Choroid plexus epithelial cell (primary cell): ENCODE measurements around the gene TCEANC2.

Experiments
- DNase-seq: peaks from one replicate; pipeline ENCODE4 v3.0.0-alpha.2; 2010; ENCODE audit warnings: low read depth
- H3K4me3 ChIP-seq: 2 replicates; pipeline ENCODE4 v1.5.1; 2011; ENCODE audit warnings: low read depth, mild to moderate bottlenecking, control low read depth, low read length, moderate library complexity
- TF ChIP-seq, protein P1 (sequence below): conservative IDR thresholded peaks from 2 replicates; pipeline ENCODE4 v1.5.1; 2011; ENCODE audit warnings: low read depth, mild to moderate bottlenecking, control low read depth, inconsistent platforms, low read length, moderate library complexity

The TCEANC2 gene

DNA sequence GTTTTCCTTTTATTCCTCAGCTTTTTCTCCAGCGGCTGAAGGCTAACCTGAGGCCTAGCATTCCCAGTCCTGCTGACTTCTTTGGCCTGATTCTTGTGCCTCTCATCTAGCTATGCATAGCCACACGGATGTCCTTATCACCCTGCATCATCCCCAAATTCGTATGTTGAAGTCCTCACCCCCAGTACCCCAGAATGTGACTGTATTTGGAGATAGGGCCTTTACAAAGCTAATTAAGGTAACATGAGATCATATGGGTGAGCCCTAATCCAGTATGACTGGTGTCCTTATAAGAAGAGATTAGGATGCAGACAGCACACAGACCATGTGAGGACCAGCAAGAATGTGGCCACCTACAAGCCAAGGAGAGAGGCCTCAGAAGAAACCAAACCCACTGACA is 54.7 kb downstream of the TCEANC2 start:
- no peak overlapping the region for H3K4me3 ChIP-seq
- TF ChIP-seq, protein P1, sequence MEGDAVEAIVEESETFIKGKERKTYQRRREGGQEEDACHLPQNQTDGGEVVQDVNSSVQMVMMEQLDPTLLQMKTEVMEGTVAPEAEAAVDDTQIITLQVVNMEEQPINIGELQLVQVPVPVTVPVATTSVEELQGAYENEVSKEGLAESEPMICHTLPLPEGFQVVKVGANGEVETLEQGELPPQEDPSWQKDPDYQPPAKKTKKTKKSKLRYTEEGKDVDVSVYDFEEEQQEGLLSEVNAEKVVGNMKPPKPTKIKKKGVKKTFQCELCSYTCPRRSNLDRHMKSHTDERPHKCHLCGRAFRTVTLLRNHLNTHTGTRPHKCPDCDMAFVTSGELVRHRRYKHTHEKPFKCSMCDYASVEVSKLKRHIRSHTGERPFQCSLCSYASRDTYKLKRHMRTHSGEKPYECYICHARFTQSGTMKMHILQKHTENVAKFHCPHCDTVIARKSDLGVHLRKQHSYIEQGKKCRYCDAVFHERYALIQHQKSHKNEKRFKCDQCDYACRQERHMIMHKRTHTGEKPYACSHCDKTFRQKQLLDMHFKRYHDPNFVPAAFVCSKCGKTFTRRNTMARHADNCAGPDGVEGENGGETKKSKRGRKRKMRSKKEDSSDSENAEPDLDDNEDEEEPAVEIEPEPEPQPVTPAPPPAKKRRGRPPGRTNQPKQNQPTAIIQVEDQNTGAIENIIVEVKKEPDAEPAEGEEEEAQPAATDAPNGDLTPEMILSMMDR = no peak
- DNase-seq = no peak

DNA sequence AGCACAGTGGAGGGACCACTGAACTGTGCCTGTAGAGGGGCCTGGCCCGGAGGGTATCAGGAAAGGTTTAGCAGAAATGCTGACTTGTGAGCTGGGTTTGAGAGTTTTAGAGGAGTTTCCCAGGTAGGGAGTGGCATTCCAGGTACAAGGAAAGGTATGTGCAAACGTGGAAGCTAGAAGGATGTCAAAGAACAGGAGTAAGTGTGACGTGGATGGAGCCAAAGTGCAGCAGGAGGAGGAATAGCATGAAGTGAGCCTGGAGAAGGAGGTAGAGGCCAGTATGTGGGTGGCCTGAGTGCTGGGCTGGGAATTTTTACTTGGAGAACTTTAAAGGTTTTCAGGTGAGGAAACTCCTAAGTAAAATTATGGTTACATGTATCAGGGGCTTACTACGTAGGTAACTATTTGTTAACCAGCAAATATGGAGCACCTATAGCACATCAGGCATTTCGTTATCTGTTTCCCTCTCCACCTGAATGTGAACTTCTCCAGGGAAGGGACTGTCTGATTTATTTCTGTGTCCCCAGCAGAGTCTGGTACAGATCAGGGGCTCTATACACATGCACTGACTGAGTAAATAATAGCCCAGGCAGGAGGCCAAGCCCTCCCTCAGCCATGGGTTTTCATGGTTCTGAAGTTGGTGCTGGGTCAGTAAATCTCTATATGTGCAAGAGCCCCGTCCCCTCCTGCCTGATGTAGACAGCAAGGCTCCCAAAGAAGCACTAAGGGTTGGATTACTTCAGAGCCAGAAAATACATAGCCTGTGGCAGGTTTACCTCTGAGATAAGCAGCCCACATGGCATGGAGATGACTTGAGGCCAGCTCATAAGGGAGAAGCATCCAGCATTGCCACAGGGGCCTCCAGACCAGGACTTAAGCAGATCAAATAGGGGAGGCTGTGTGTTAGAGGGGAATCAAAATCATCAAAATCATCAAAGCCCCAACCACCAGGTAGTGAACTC is 56.0 kb downstream of the TCEANC2 start:
- TF ChIP-seq, protein P1 = no peak
- H3K4me3 ChIP-seq = no peak overlapping the region
- no peak for DNase-seq

DNA sequence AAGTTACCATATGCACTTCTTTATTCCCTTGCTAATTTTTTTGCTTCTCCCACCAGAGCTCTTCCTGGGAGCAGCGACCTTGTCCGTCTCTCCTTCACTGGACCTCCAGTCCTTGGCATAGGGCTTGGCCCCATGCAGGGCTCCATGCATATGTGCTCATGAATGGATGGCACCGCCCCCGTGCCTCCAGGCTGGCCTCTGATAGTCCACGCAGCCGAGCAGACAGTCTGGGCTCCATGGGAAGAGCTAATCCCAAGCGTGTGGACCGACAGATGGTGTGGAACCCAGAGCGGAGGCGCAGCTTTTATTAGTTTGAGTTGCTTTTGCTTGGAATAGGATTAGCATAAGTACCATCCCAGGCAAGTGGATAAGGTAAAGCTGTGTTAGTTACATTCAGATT is 57.6 kb downstream of the TCEANC2 start:
- H3K4me3 ChIP-seq = no peak overlapping the region
- DNase-seq = no peak

DNA sequence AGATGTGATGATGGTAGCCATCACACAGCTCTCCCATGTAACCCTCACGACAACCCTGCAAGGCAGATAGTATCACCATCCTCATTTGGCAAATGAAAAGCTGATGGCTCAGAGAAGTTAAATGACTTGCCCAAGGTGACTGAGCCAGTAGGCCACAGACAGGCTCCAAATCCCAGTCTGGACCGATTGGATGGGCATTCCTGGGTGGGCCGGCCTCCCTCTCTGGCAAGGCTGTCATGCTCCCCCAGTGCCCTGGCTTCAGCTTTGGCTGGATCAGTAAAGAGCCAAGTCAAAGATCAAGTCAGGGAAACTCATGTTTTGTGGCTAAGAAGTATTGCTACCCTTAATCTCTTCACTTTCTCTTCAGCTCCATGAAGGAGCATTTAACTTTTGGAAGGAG is 58.2 kb downstream of the TCEANC2 start:
- no peak for DNase-seq
- TF ChIP-seq, protein P1 = no peak
- H3K4me3 ChIP-seq = no peak overlapping the region

More for the DNA sequence above, 57.6 kb downstream of the TCEANC2 start:
- TF ChIP-seq, protein P1 = no peak

DNA sequence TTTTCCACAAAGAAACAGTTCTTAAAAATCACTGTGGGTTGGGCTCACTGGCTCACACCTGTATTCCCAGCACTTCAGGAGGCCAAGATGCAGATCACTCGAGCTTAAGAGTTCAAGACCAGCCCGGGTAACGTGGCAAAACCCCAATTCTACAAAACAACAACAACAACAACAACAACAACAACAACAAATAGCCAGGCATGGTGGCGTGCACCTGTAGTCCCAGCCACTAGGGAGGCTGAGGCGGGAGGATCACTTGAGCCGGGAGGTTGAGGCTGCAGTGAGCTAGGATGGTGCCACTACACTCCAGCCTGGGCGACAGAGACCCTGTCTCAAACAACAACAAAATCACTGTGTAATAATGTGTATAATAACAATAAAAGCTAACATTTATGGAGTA is 58.6 kb downstream of the TCEANC2 start:
- no peak for DNase-seq
- TF ChIP-seq, protein P1 = no peak
- no peak overlapping the region for H3K4me3 ChIP-seq

DNA sequence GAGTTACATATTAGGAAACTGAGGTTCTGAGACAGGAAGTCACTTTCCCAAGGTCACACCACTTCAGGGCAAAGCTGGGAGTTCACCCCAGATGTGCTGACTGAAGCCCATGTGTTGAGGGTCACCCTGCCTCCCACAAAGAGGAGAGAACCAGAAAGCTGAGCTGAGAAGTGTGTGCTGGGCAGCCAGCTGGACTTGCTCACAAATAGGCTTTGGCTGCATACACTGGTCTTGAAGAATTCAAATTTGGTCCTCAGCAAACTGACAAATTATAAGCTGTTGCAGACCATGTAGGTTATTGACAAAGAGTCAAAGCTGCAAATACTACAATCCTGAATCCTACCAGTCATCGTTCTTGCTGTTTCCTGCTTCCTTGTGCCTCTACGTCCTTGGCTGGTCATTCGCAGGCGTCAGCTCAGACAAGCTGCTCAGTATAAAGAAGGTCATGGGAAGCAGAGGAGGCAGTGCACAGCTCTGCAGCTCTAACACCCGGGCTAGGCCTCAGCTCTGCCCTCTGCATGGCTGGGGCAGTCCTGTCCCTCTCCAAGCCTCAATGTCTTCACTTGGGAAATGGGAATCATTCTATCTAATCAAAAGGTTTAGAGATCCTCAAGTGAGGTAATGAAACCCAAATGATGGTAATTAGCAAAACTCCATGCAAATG is 59.4 kb downstream of the TCEANC2 start:
- DNase-seq = no peak
- TF ChIP-seq, protein P1 = no peak
- no peak overlapping the region for H3K4me3 ChIP-seq
